ENCODE results near the gene MON1A. TPM values are rescaled to one million over a fixed set of nuclear protein-coding genes. Genes with fewer than 3 reads are reported as not detected.

The MON1A gene
- total RNA-seq, 2 experiments from 2014 or later, result 0.85 to 1.3 TPM

GRCh38 chr3:49867400-49867799, 62.2 kb downstream of the MON1A start:
- Histone ChIP-seq H3K27me3 (ENCODE audit: control insufficient read depth in 1 of 2, insufficient read depth in 2 of 2, low read length in 2 of 2) (peaks cover 45 to 46% of the 10 kb centered on the region in 2 experiments), H3K36me3 (ENCODE audit: insufficient read depth, low read length) (no peaks in the 10 kb centered on the region), H3K4me3 (ENCODE audit: low read length) (no peak overlapping the region), H3K4me1 (ENCODE audit: insufficient read depth, low read length) (peaks cover 16% of the 10 kb centered on the region), H3K27ac (ENCODE audit: low read depth in 1 of 2, low read length in 2 of 2) (no peak overlapping the region), H3K9me3 (ENCODE audit: control insufficient read depth in 1 of 2, insufficient read depth in 1 of 2, low read length in 2 of 2) (peaks cover 0 to 19% of the 10 kb centered on the region in 2 experiments)
- H3K9me3 Mint-ChIP-seq, result no peaks in the 10 kb centered on the region
- H3K27ac Mint-ChIP-seq, result no peak overlapping the region
- ChIA-PET CTCF (no interaction called here), POLR2A (interaction anchor here (1.1 kb wide), 1 partner anchor 11 kb away, joined by 3 read pairs; the partner anchor contains the start of gene TRAIP)
- peaks cover 57% of the 10 kb centered on the region for H3K27me3 Mint-ChIP-seq
- ATAC-seq (ENCODE audit: poor library complexity), result no peak
- TF ChIP-seq CTCF (IDR thresholded peaks at IDR 0.05), result no peak
- H3K4me3 Mint-ChIP-seq, result no peak overlapping the region
- intact Hi-C loops (cut with DNase I, micrococcal nuclease), result no loop called here
- H3K4me1 Mint-ChIP-seq (ENCODE audit: low read depth), result no peaks in the 10 kb centered on the region
- no peaks in the 10 kb centered on the region for H3K36me3 Mint-ChIP-seq (ENCODE audit: low read depth)
- no peak for DNase-seq

GRCh38 chr3:49865198-49865784, 64.3 kb downstream of the MON1A start:
- Mint-ChIP-seq H3K36me3 (ENCODE audit: low read depth) (no peaks in the 10 kb centered on the region), H3K4me1 (ENCODE audit: low read depth) (no peaks in the 10 kb centered on the region), H3K27ac (no peak overlapping the region), H3K9me3 (no peaks in the 10 kb centered on the region), H3K27me3 (peaks cover 46% of the 10 kb centered on the region), H3K4me3 (no peak overlapping the region)
- ATAC-seq (ENCODE audit: poor library complexity), result no peak
- H3K36me3 ChIP-seq (ENCODE audit: insufficient read depth, low read length), result no peaks in the 10 kb centered on the region
- H3K27me3 ChIP-seq (ENCODE audit: control insufficient read depth in 1 of 2, insufficient read depth in 2 of 2, low read length in 2 of 2), result peaks cover 39 to 41% of the 10 kb centered on the region in 2 experiments
- no peak overlapping the region for H3K27ac ChIP-seq (ENCODE audit: low read depth in 1 of 2, low read length in 2 of 2)
- no peak for DNase-seq
- H3K4me3 ChIP-seq (ENCODE audit: low read length), result no peak overlapping the region
- intact Hi-C loops (cut with DNase I, micrococcal nuclease), result no loop called here
- H3K4me1 ChIP-seq (ENCODE audit: insufficient read depth, low read length), result peaks cover 15% of the 10 kb centered on the region
- no peak for TF ChIP-seq CTCF (IDR thresholded peaks at IDR 0.05)
- H3K9me3 ChIP-seq (ENCODE audit: control insufficient read depth in 1 of 2, insufficient read depth in 1 of 2, low read length in 2 of 2), result peaks cover 0 to 19% of the 10 kb centered on the region in 2 experiments
- ChIA-PET POLR2A (no interaction called here), CTCF (no interaction called here)

GRCh38 chr3:49864505-49864904, 65.1 kb downstream of the MON1A start:
- CTCF ChIA-PET, result no interaction called here
- no peak for DNase-seq

More at GRCh38 chr3:49864505-49864904, 65.1 kb downstream of the MON1A start:
- Mint-ChIP-seq H3K27me3 (peaks cover 42% of the 10 kb centered on the region), H3K9me3 (no peaks in the 10 kb centered on the region), H3K36me3 (ENCODE audit: low read depth) (no peaks in the 10 kb centered on the region), H3K4me3 (no peak overlapping the region), H3K4me1 (ENCODE audit: low read depth) (no peaks in the 10 kb centered on the region), H3K27ac (no peak overlapping the region)
- no peak for ATAC-seq (ENCODE audit: poor library complexity)
- Histone ChIP-seq H3K36me3 (ENCODE audit: insufficient read depth, low read length) (no peaks in the 10 kb centered on the region), H3K9me3 (ENCODE audit: control insufficient read depth in 1 of 2, insufficient read depth in 1 of 2, low read length in 2 of 2) (peaks cover 0 to 19% of the 10 kb centered on the region in 2 experiments), H3K27ac (ENCODE audit: low read depth in 1 of 2, low read length in 2 of 2) (no peak overlapping the region), H3K4me3 (ENCODE audit: low read length) (no peak overlapping the region), H3K27me3 (ENCODE audit: control insufficient read depth in 1 of 2, insufficient read depth in 2 of 2, low read length in 2 of 2) (peaks cover 35 to 39% of the 10 kb centered on the region in 2 experiments), H3K4me1 (ENCODE audit: insufficient read depth, low read length) (peaks cover 9% of the 10 kb centered on the region)
- no peak for TF ChIP-seq CTCF (IDR thresholded peaks at IDR 0.05)
- intact Hi-C loops (cut with DNase I, micrococcal nuclease), result no loop called here
- POLR2A ChIA-PET, result no interaction called here

Data from CD4-positive, alpha-beta T cell (primary cell).